Hematopoietic multipotent progenitor cell treated with erythropoietin and hydrocortisone succinate and interleukin-3 and kit ligand, for 15 days (in vitro differentiated cells): ENCODE results near the gene SEMA4D.
"Not testable (repeated sequence)": the region's sequence is repeated elsewhere in the genome, so short reads cannot be mapped to it uniquely, and the experiment has no call there.

ENCODE experiments used
- DNase-seq: peaks from one replicate; pipeline ENCODE4 v3.0.0-alpha.2; 2015; ENCODE audit warnings: low spot score

Gene SEMA4D

GRCh38 chr9:89352451-89352850 lies 145.5 kb downstream of the SEMA4D start:
- DNase-seq = no peak

- no peak for DNase-seq
Measured at GRCh38 chr9:89351584-89352300, 146.2 kb downstream of the SEMA4D start.

- DNase-seq = no peak
Measured at GRCh38 chr9:89350988-89351557, 146.8 kb downstream of the SEMA4D start.

DNA sequence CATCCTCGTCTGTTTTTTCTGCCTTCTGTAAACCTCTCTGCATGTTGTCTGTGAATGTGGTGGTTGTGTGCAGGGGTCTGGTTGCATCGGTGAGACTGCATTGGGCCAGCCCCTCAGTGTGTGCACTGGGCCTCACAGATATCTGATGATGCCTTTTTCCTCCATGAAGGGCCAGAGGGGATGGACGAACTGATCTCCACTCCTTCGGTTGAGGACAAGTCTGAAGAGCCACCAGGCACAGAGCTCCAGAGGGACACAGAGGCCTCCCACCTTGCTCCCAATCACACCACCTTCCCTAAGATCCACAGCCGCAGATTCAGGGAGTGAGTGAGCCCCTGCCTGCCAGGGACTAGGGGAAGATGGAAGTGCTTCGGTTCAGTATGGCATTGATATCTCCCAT lies 148.3 kb downstream of the SEMA4D start:
- no peak for DNase-seq

GRCh38 chr9:89347651-89348050 lies 150.3 kb downstream of the SEMA4D start:
- no peak for DNase-seq

- no peak for DNase-seq
Measured at GRCh38 chr9:89346696-89347095, 151.2 kb downstream of the SEMA4D start.

DNA sequence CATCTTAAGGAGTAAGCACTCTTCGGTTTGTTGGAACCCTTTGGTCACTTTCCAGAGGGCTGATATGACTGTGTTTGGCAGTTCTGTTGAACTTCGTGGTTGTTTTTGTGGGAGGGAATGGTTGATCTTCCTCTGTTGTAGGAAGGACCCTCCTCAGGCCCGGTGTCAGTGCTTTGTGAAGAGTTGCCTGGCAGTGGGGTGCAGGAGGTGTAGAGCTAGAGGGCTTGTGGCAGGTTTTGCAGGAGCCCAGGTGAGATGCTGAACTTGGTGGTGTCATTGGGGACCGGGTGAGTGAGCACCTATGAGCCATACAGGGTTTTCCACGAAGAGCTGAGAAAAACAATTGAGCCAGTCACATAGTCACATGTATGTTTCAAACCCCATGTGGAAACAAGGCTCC lies 152.4 kb downstream of the SEMA4D start:
- no peak for DNase-seq

GRCh38 chr9:89343812-89344211 lies 154.1 kb downstream of the SEMA4D start:
- not testable (repeated sequence) for DNase-seq

GRCh38 chr9:89342948-89343347 lies 155.0 kb downstream of the SEMA4D start:
- DNase-seq = no peak

GRCh38 chr9:89342213-89342612 lies 155.7 kb downstream of the SEMA4D start:
- DNase-seq = no peak

DNA sequence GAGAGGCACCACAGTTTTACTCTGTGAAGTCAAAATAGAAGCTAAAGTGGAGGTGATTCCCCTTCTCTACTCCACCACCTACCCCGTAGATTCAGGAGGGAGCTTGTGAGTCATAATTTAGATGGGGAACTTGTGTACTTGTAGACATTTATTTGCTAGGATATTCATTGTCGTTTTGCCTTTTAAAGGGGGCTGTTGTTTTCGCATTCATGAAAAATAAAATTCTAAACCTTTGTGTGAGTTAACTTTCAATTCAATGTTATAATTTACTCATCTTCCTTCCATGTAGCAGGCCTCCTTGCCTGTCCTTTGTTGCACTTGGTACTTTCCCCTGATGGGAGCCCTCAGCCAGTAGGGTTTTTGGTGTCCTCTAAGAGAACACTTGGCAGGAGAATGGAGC lies 157.6 kb downstream of the SEMA4D start:
- no peak for DNase-seq

- no peak for DNase-seq
Measured at GRCh38 chr9:89339807-89340206, 158.1 kb downstream of the SEMA4D start.

DNA sequence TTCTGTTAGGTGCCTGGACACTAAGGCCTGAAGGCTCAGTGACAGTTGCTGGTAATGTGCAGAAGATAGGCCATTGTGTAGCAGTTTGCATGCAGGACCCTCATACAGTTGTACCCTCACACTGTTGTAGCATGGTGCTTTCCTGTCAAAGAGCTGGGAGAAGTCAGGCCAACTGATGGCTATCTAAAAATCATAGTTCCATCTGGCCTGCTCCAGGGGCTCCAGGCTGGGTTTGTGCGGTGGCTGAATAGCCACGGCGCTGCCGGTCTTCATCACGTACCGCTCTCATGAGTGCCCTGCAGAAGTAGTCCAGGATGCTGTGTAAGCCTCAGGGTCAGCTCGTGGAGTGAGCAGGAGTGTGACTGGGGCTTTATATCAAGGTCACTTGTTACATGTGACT lies 167.4 kb downstream of the SEMA4D start:
- no peak for DNase-seq

DNA sequence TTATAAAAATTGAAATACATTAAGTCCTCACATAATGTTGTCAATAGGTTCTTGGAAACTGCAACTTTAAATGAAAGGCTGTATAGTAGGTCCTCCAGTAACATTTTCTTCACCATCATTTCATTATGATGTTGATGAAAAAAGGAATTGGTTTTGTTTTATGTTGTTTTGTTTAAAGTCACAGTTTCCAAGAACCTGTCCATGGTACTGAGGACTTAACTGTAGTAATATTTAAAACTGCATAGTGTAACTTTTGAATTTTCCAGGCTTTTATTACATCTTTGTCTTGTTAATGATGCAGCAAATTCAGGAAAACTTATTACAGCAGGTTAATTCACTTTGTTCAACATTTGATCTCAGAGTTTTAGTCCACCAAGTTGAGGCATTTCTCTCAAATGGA lies 168.0 kb downstream of the SEMA4D start:
- no peak for DNase-seq

DNA sequence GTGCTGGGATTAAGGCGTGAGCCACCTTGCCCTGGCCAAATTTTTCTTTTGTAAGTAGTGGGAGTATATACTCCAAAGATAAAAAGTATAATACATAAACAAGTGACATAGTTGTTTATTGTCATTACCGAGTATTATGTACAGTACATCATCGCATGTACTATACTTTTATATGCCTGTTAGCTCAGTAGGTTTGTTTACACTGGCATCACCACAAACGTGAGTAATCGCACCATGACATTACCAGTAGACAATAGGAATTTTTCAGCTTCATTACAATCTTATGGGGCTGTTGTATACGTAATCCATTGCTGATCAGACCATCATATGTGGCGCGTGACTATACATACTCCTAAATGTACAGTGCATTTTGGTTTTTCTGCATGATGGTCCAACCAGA lies 169.8 kb downstream of the SEMA4D start:
- DNase-seq = no peak

GRCh38 chr9:89325733-89326132 lies 172.2 kb downstream of the SEMA4D start:
- DNase-seq = no peak

GRCh38 chr9:89323390-89323789 lies 174.5 kb downstream of the SEMA4D start:
- DNase-seq = no peak

- DNase-seq = peak; percentile 16
Measured at GRCh38 chr9:89319015-89319905, 178.7 kb downstream of the SEMA4D start.

DNA sequence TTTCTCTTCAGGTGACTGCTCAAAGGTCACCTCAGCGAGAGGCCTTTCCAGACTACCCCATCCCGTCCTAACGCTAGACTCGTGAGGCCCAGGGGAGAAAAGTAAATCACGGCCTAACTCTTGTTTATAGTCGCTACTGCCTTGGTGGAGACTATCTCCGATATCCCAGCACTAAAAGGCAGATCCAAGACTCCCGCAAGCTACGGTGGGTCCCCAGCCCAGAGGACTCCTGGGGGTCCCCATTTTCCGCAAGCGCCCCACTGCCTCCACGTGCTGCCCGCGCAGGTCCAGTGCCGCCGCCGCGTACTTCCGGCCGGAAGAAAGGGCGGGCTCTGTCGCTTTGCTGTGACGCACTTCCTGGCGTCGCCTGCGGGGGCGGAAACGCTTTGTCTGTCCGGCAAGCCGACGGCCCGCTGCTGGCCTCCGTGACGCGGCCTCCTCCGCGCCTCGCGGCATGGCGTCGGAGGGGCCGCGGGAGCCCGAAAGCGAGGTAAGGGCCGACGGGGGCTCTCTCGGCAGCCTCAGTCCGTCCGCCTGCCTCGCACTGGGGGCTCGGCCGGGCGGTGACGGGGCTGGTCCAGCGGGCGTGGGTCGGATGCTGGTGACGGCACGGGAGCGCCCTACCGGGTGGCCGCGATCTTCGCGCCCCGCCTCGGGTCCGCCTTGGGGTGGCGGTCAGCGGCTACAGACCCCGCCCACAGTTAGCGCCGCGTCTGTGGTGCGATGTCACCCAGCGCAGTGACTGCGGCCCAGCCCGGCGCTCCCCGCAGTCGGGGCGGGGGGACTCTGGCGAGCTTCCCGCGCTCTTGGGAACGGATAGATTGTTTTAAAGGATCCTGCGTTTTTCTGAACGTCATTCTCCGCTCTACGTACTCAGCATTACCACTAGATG lies 179.5 kb downstream of the SEMA4D start, which contains the start of gene SECISBP2:
Gene SECISBP2 (plus strand): TSS at position 378 of the 892 bp plus-strand sequence. CDS start 77 bp downstream, at position 455.
- peak; percentile 92 for DNase-seq

DNA sequence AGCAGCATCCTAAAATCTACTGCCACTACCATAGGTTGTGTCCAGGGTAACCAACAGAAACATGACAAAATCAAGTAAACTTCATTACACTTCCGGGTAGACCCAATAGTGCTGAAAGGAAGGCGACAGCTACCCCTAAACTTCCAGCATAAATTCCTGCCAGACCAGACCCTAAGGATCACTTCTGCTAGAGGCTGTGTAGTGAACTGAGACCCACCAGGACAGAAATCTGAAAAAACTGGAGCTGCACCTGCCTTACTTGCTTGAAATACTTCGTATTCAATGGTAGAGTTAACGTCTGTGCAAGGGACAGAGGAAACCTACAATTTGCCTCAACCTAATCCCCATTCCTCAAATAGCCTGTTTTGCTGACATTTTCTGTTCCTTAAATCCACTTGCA lies 180.6 kb downstream of the SEMA4D start:
- no peak for DNase-seq

DNA sequence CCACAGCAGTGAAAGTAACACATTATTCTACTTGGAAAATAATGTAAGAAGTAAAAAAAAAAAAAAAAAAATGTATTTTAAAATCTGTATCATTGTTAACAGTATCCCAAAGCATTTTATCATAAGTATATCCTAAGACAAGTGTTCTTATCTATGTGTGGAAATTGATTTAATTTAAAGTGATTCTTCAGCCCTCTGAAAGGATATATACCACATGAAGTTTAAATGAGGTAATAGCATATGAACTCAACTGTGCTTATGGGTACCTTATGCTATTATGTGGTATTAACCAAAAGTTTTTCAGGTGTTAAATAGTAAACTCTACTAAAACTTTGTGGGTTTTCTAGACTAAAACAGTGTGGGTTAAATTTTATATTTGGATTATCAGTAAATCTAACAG lies 182.4 kb downstream of the SEMA4D start:
- no peak for DNase-seq

- DNase-seq = no peak
Measured at GRCh38 chr9:89314955-89315354, 183.0 kb downstream of the SEMA4D start.
